ENCODE data around the gene VAMP5. TPM values are rescaled to one million over a fixed set of nuclear protein-coding genes. Genes with fewer than 3 reads are reported as not detected.
A peak's percentile ranks its signal among the peaks of the same experiment; 100 is the strongest.
"Not testable (repeated sequence)": the region's sequence is repeated elsewhere in the genome, so short reads cannot be mapped to it uniquely, and the experiment has no call there.

VAMP5 gene
- total RNA-seq, 3 donors from 2014 or later, result 7.3 to 12.1 (median 9.3) TPM

DNA sequence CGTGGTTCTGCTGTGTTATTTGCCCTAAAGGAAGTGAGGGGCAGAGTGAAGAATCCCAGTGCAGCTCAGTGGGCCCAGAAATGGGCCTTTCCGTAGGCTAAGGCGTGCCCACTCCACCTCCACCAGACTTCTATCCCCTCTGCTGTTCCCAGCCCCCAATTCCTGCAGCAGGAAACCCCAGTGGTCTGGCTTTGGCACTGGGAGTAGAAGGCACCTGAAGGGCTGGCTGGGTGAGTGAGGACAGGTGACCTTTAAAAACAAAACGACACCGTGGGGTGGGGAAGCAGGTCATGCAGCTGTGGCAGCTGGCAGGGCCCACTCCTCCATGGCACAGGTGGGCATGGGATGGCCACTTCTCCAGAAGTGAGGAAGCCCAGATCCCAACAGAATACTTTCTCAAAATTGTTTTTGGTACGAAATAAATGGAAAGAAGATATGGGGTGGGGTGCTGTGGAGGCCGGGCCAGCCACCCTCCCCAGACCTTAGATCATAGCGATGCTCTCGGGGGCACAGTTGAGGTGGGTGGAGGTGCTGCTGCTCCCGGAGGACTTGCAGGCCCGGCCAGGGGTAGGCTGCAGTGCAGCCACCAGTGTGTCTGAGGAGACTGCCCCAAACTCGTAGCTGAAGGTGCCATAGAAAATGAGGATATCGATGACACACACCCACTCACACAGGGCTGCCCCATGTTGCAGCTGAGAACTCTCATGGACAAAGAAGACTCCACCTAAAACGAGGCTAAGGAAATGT is 14.5 kb downstream of the VAMP5 start:
- no peak for ATAC-seq
- peaks cover 1% of the 10 kb centered on the region for H3K36me3 Mint-ChIP-seq (ENCODE audit: insufficient read depth)
- H3K9me3 Mint-ChIP-seq, result no peaks in the 10 kb centered on the region
- no peak for DNase-seq
- H3K27me3 Mint-ChIP-seq (ENCODE audit: low read depth), result no peaks in the 10 kb centered on the region
- peaks cover 38% of the 10 kb centered on the region for H3K4me1 Mint-ChIP-seq (ENCODE audit: low read depth)
- no peak overlapping the region for H3K4me3 Mint-ChIP-seq

DNA sequence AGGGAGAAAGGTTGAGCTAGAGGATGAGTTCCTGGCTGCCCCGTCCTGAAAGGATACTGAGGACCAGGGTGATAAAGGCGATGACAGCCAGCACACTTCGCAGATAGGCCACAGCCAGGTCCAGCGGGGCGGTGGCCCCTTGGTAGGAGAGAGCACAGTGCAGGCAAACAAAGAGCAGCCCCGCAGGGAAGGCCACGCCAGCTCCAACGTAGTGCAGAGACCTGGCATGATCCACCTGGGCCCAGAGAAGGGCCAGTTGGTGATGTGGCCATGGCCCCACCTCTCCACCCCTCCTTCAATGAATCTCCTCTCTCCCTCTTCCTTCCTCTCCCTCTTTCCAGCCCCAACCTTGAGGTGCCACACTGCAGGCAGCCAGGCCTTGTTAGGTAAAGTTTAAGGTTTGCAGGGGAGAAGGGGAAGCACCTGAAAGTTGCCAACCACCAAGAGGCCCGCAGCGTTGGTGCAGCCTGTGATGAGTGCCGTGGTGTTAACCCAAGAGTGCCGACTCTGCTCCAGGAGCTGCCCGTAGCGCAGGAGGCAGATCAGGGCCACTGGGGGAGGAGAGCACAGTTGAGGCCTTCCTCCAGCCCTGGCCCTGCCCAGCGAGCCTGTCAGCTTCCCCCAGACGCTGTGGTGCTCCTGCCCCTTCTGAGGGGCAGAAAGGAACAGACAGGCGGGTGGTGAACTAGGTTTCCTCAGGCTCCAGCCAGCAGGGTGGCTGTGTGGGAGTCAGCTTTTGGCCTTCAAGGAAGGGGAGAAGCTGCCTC is 15.4 kb downstream of the VAMP5 start:
- Mint-ChIP-seq H3K9me3 (no peaks in the 10 kb centered on the region), H3K4me1 (ENCODE audit: low read depth) (peaks cover 35% of the 10 kb centered on the region), H3K27me3 (ENCODE audit: low read depth) (no peaks in the 10 kb centered on the region), H3K36me3 (ENCODE audit: insufficient read depth) (peaks cover 1% of the 10 kb centered on the region), H3K4me3 (no peak overlapping the region)
- ATAC-seq, result no peak
- DNase-seq, result no peak

DNA sequence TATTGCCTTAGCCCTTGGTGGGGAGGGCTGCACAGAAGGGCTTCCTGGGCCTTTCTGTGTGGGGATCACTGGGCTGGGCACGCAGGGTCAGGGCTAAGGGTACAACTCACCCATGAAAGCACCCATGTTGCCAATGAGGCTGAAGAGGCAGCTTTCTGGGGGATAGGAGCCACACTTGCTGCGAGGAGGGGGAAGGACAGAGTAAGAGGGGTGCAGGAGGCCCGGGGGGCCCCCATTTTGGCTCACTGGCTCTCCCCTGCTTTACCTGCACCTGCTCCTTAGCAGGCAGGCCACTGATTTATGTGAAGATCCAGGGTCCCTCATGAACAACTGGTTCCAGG is 16.0 kb downstream of the VAMP5 start:
- DNase-seq (no peak), ATAC-seq (no peak)
- no peaks in the 10 kb centered on the region for H3K27me3 Mint-ChIP-seq (ENCODE audit: low read depth)
- H3K36me3 Mint-ChIP-seq (ENCODE audit: insufficient read depth), result peaks cover 1% of the 10 kb centered on the region
- H3K9me3 Mint-ChIP-seq, result no peaks in the 10 kb centered on the region
- peaks cover 35% of the 10 kb centered on the region for H3K4me1 Mint-ChIP-seq (ENCODE audit: low read depth)
- peak overlapping the region; percentile 85 for H3K4me3 Mint-ChIP-seq

DNA sequence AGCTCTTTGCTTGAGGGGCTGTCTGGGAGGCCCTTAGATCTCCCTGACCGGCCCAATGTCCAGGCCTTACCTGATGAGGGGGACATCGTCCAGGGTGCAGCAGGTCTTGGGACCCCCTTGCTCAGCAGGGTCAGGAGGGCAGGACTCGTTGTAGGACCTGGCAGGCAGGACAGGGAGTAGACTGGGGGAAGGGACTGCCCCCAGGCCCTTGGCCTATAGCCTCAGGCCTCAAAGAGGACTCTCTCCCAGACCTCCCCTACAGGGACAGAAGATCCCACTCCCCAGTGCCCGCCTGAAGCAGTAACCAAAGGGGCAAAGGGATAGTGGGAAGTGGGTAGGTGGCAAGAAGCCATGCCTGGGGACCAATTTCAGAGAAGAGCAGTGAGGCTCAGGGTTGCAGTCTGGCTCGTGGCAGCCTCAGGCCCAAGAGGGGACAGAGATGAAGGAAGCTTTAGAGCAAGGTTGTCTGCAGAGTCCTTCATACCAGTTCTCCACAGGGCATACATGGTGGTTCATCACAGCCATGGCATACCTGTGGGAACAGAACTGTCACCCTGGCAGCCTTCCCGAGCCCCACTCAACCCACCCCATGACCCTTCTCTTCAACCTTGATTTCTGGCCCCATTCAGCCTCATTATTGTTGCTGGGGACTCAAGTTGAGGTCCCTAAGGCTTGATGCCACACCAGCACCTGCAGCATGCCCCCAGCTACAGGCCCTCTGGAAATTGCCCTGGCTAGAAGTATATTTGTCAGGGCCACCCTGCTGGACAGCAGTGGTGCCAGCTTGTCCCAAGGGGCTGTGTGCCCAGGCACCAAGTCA is 16.9 kb downstream of the VAMP5 start:
- no peaks in the 10 kb centered on the region for H3K9me3 Mint-ChIP-seq
- DNase-seq (no peak), ATAC-seq (no peak)
- peaks cover 33% of the 10 kb centered on the region for H3K4me1 Mint-ChIP-seq (ENCODE audit: low read depth)
- no peaks in the 10 kb centered on the region for H3K27me3 Mint-ChIP-seq (ENCODE audit: low read depth)
- H3K4me3 Mint-ChIP-seq, result peak overlapping the region; percentile 85
- H3K36me3 Mint-ChIP-seq (ENCODE audit: insufficient read depth), result peaks cover 1% of the 10 kb centered on the region

DNA sequence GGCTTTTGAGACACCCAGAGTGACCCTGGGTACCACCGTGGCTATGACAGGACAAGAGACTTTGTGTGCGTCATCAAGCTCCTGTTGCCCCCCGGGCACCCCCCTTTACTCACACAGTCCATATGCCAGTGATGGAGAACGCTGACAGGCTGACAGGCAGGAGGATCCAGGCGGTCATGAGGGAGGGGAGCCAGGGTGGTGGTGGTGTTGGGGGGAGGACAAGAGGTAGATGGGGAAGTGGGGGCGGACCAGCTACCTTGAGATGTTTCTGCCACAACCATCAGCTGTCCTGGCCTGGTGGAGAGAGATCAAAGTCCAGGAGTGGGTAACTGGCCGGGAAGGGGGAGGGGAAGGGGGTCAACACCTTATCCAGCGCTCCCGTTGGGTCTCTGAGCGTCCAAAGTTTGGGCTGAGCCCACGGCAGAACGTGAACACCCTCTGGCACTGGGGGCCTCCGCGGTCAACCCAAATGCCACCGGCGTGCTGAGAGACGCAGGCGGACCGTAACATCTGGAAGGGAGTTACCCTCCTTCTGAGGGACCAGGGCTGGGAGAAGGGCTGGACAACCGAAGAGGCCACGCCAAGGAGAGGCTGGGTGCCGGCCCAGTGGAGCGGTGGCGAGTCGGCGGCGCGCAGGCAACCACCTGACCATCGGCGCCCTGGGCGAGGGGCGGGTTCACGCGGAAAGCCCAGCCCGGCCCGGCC is 17.7 kb downstream of the VAMP5 start:
- Mint-ChIP-seq H3K27me3 (ENCODE audit: low read depth) (no peaks in the 10 kb centered on the region), H3K36me3 (ENCODE audit: insufficient read depth) (peaks cover 1% of the 10 kb centered on the region), H3K4me1 (ENCODE audit: low read depth) (peaks cover 26% of the 10 kb centered on the region), H3K9me3 (no peaks in the 10 kb centered on the region), H3K4me3 (peak overlapping the region; percentile 85)
- DNase-seq (no peak), ATAC-seq (peak; percentile 18 to 23)

DNA sequence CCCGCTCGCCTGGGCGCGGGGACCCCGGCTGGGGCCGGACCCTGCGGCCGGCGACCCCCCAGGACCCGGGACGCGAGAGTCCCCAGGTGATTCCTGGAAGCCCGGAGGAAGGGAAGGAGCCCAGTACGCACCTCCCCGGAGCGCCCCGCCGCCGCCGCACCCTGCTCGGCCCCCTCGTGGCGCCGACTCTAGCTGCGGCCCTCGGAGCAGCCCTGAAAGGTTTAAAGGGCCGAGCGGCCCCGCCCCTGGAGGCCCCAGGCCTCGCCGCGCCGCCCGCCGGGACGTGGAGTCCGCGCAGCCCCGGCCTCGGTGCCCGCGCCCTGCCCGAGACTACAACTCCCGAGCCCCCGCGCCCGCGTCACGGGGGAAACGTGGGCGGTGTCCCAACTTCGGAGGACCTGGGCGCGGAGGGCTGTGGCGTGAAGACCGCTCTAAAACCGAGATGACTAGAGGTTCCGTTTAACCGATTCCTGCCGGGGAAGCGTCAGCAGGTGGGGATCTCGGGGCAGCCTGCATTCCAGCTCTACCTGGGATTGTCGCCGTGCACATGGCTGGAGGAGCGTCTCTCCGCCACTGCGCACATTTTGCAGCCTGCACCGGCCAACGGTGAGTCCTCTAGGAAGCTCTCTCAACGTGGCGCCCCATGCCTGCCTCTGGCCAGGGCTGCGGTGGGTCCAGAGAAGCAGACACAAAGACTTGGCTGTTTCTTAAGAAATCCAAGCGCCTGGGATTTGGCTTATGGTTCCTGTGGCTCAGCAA is 18.4 kb downstream of the VAMP5 start, which contains the start of gene TMEM150A:
TSS of gene TMEM150A (minus strand) at position 223 of the 759 bp plus-strand sequence. CDS start 750 bp downstream, outside the sequence.
- peak within 1 kb of the TSS; percentile 85 for H3K4me3 Mint-ChIP-seq

DNA sequence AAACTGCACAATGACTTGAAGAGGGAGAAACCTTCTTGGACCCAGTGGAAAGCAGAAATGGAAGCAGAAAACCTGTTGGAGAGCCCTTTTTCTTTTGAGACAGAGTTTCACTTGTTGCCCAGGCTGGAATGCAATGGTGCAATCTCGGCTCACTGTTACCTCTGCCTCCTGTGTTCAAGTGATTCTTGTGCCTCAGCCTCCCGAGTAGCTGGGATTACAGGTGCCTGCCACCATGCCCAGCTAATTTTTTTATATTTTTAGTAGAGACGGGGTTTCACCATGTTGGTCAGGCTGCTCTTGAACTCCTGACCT is 19.9 kb downstream of the VAMP5 start:
- Mint-ChIP-seq H3K4me3 (peak overlapping the region; percentile 84), H3K4me1 (ENCODE audit: low read depth) (peaks cover 29% of the 10 kb centered on the region)
- H3K36me3 Mint-ChIP-seq (ENCODE audit: insufficient read depth); ATAC-seq; DNase-seq; H3K27me3 Mint-ChIP-seq (ENCODE audit: low read depth); H3K9me3 Mint-ChIP-seq: not testable (repeated sequence)

More for the DNA sequence above, 18.4 kb downstream of the VAMP5 start, which contains the start of gene TMEM150A:
- H3K9me3 Mint-ChIP-seq, result no peaks in the 10 kb centered on the region
- ATAC-seq, result peak; percentile 97
- no peaks in the 10 kb centered on the region for H3K27me3 Mint-ChIP-seq (ENCODE audit: low read depth)
- H3K36me3 Mint-ChIP-seq (ENCODE audit: insufficient read depth), result peaks cover 2% of the 10 kb centered on the region
- peak; percentile 83 for DNase-seq
- peaks cover 23% of the 10 kb centered on the region for H3K4me1 Mint-ChIP-seq (ENCODE audit: low read depth)

DNA sequence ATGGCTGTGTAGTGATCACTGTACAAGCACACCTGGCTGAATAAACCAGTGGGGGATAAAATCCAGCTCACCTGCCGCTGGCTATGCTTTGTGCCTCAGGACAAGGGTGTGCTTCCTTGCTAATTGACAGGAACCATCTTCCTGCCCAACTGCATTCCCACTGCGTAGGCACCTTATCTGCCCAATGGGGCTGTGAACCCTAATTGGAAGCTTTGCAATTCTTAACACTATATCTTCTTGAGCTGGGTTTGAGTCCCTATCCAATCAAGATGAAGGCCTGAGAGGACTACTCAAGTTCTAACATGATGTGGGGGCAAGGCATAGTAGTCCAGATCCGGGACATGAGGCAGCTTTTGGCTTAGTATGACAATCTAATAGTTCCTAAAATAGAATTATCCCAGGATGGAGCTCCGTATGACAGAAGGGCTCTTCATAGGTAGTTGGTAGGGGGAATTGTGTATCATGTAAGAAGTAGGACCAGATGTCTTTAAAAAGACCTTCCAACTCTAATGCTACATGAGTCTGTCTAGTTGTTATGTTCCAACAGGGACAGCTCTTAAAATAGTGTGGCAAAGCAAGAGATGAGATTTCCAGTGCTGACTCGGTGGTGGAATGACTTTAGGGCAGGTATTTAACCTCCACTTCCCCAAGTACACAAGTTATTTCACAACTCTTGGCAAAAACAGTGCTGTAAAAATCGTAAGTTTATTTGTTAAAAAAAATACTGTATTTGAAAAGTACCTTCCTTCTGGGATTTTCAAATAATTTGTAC is 20.5 kb downstream of the VAMP5 start:
- Mint-ChIP-seq H3K36me3 (ENCODE audit: insufficient read depth) (peaks cover 7% of the 10 kb centered on the region), H3K27me3 (ENCODE audit: low read depth) (no peaks in the 10 kb centered on the region), H3K4me3 (no peak overlapping the region), H3K9me3 (no peaks in the 10 kb centered on the region), H3K4me1 (ENCODE audit: low read depth) (peaks cover 33% of the 10 kb centered on the region)
- no peak for ATAC-seq
- DNase-seq, result no peak

DNA sequence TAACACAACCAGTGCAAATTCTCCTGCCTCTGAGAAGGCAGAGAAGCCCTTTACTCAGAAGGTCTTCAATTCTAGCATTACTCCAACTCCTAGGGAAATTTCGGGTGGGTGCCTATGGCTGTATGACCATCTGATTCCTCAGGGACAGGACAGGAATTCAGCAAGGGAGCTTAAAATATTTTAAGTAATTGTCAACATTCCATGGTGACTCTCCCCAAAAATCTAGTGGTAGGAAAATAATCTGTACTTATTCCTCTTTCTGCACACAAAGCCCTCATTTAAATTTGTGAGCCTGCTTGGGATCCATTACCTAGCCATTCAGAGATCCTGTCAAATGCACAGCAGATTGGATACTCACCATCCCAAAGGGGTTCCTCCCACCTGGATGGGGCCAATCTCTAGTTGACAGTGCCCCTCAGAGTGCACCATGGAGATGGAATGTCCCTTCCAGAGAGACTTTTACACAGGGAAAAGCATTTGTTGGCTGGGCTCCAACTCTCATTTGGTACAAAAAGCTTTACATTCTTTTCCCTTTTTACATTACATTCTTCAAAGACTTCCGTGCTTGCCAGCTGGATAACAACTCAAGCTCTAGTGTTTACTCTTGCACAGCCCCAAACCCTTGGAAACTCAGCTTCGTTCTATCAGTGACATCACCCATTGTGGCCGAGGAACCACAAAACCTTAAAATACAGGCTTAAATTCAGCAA is 21.3 kb downstream of the VAMP5 start:
- H3K9me3 Mint-ChIP-seq, result no peaks in the 10 kb centered on the region
- DNase-seq, result no peak
- H3K4me3 Mint-ChIP-seq, result no peak overlapping the region
- peaks cover 39% of the 10 kb centered on the region for H3K4me1 Mint-ChIP-seq (ENCODE audit: low read depth)
- H3K36me3 Mint-ChIP-seq (ENCODE audit: insufficient read depth), result peaks cover 10% of the 10 kb centered on the region
- no peaks in the 10 kb centered on the region for H3K27me3 Mint-ChIP-seq (ENCODE audit: low read depth)
- no peak for ATAC-seq

DNA sequence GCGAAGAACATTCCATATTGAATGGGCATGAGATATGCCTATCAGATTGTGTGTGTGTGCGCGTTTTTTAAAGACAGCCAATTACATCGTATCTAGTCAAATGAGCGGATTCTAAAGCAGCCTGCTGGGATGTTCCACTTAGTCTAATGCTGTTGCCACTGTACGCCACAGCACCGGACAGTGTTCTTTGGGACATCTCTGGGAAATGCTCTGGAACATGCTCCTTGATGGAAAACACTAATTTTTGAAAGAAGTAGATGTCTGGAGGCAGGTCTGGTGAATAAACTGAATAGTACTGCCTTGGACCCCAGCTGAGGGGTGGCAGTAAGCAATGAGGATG is 21.9 kb downstream of the VAMP5 start:
- H3K36me3 Mint-ChIP-seq (ENCODE audit: insufficient read depth), result peaks cover 10% of the 10 kb centered on the region

DNA sequence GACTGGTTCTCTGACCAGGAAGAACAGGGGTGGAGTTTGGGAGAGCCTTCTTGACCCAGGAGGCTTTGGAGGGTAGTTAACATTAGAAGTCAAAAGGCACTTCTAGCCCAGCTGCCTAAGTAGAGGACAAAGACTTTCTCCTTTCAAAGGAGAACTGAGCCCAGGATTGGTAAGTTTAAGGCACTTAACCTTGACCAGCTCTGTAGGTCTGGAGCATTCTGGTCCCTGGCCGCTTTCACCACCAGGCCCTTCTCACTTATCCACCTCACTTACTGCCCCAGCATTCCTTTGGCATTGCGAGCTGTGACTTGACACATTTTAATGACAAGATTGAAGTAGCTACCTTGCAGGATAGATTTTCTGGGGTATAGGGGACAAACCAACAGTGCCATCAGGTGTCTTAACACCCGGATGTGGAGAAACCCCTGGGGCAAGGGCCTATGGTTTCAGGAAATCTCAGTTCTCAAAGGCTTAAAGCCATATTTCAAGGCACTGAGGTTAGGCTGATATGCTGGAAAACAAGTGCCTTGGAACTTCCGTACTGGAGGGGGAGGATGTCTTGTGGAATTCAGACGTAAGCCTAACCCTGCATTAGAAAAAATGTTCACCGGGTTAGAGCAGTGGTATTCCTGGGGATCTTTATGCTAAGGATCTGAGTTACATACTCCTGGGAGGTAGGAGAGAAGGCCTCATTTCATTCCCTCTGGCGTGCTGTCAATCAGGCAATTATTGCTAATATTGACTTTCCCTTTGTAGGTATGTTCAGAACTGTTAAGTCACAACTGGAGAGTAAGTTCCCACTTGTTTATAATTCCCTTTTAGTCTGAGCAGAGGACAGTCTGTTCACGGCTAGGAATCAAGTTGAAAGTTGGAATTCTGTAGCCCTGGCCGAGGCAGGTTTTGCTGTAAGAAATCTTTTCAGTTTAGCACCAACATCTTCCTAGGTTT is 23.3 kb downstream of the VAMP5 start:
- no peak for DNase-seq
- no peaks in the 10 kb centered on the region for H3K27me3 Mint-ChIP-seq (ENCODE audit: low read depth)
- H3K36me3 Mint-ChIP-seq (ENCODE audit: insufficient read depth), result peaks cover 12% of the 10 kb centered on the region
- H3K4me3 Mint-ChIP-seq, result no peak overlapping the region
- H3K9me3 Mint-ChIP-seq, result no peaks in the 10 kb centered on the region
- H3K4me1 Mint-ChIP-seq (ENCODE audit: low read depth), result peaks cover 41% of the 10 kb centered on the region
- no peak for ATAC-seq

More for the DNA sequence above, 21.9 kb downstream of the VAMP5 start:
- no peaks in the 10 kb centered on the region for H3K27me3 Mint-ChIP-seq (ENCODE audit: low read depth)
- ATAC-seq, result no peak
- H3K4me3 Mint-ChIP-seq, result no peak overlapping the region
- H3K9me3 Mint-ChIP-seq, result no peaks in the 10 kb centered on the region
- DNase-seq, result no peak
- H3K4me1 Mint-ChIP-seq (ENCODE audit: low read depth), result peaks cover 37% of the 10 kb centered on the region
